Stimulated activated CD8-positive, alpha-beta memory T cell treated with anti-CD3 and anti-CD28 coated beads, Interleukin-7, amount 100 ng/mL, for 4 hours (primary cell): Measurements from ENCODE around the gene SEMA5A.

ENCODE experiments used
- DNase-seq, 2 donors: peaks; one replicate each; pipeline ENCODE4 v3.0.0-alpha.2; 2020; ENCODE audit warnings: low read depth in 2 of 2

The SEMA5A gene

GRCh38 chr5:9121597-9121996, 424.3 kb downstream of the SEMA5A start:
- no peak for DNase-seq

- DNase-seq, result no peak
Observed at GRCh38 chr5:9118852-9119251, 427.0 kb downstream of the SEMA5A start.

GRCh38 chr5:9115093-9115492, 430.8 kb downstream of the SEMA5A start:
- DNase-seq, result no peak

DNA sequence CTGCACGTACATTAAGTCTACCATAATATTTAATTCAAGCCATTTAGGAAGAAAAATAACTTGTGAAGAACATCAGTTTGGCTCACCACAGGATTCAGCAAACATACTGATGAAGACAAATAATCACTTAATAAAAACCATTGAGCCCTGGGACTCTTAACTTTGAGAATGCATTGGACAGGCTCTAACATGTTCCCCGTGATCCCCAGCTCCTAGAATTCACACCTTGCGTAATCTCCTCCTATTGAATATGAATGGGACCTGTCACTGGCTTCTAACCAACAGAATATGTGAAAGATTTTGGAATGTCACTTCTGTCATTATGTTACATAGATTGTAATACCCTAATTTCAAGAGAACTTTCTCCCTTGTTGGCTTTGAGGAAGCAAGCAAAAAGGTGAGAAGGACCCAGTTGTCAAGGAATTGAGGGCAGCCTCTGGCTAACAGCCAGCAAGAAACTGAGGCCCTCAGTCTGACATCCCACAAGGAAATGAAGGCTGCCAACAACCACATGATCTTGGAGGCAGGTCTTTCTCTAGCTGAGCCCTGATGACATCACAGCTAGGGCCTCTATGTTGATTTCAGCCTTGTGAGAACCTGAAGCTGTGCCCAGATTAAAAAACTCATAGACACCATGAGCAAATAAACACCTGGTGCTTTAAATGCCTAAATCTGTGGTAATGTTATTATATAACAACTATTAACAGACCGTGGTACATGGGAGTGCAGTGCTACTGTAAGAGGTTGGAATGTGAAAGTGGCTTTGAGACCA, 433.2 kb downstream of the SEMA5A start:
- no peak for DNase-seq

DNA sequence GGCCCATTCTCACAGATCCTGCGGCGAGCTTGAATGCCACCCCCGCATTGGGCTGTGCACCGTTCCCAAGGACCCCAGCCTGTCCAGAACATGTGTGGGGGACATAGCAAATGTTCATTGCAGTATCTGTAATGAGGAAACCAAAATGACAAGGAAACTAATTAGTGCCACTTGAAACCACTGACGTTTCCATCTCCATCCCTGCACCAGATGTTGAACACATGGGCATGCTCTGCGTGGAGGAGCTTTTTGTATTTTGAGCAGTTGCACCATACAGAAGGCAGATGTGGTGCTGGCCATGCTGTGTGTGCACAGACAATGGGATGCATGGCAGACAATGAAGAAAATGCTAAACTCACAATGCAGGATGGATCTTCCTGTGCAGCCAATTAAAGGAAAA, 437.7 kb downstream of the SEMA5A start:
- no peak for DNase-seq

DNA sequence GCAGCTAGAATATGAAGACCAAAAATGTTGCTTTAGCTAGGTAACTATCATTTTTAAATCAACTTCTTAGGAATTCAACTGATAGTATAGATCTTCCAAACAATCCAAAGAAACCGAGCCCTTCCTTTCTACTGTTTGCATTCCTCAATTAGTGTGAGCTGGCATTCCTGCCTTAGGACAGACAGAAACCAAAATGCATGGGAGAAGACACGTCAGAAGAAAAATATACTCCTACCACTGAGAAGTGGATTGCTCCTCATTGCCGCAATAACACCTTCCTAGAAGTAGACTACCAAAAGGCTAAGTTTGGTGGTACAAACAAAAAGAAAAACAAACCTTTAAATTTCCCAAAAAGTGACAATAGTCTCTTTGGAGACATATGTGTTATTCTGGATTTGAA, 440.0 kb downstream of the SEMA5A start:
- DNase-seq, result no peak

DNA sequence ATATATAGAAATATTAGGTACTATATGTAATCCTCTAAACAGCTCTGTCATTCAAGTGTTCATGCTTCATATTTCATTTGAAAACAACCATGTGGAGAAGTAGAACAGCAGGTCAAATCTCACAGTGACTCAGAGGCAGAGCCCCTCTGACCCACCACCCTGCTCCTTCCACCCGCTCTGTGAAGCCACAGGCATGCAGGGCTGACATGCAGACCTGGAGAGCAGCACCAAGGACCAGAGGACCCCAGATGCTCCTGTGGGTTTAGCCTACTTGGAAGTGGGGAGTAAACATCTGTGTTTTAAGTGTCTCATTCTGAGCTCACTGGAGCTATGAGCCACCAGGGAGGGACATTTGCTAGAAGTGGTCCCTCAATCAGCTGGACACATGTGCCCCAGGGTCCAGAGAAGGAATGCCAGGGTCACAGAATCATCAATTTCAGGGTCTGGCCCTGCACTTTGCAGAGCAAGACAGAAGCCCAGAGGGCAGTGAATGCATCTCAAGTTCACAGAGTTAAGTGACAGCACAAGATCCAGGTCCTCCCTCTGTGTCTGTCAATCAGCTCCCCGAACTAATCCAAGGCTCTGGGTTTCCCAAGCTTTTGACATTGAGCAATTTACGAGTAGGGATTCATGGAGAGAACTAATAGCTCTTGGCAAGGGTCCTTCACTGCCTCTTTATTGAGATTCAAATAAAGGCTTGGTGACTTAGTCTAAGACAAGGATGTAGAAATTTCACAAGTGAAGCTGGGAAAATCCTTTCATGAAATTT, 441.1 kb downstream of the SEMA5A start:
- DNase-seq, result no peak

- DNase-seq, result no peak
Observed at GRCh38 chr5:9103290-9103689, 442.6 kb downstream of the SEMA5A start.

DNA sequence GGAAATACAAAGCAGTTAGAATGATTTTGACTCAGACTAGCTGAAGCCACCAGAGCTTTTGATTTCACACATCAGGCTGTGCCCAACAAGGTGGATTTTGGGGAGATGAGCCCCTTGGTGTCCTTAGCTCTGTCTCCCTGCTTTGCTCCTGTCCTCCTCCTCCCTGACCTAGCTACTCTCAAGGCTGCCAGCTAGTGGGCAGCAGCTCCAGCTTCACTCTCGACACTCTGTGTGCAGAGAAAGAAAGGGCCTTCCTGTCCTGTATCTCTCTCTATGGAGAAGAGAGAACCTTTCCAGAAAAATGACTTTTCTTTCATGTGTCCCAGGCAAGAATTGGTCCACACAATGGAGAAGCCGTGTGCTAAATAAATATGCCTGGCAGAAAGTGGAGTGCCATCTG, 446.2 kb downstream of the SEMA5A start:
- no peak for DNase-seq

- DNase-seq, result no peak
Observed at GRCh38 chr5:9098990-9099389, 446.9 kb downstream of the SEMA5A start.

DNA sequence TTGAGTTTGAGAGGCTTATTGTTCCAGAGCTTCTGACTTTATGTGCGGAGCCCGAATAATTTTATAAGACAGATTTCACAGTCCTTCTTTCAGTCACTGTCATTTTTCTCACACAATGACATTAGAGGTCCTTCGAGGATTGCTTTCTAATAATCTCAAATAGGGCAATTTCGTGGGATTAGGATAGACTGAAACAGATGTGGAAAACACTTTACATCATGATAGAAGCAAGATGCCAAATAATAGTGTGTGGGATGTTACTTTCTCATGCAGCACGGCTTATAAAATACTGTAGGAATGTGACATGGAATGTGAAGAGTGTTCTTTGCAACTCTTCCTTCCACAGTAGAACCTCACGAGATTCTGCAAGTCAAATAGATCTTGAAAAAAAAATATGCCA, 451.3 kb downstream of the SEMA5A start:
- no peak for DNase-seq

DNA sequence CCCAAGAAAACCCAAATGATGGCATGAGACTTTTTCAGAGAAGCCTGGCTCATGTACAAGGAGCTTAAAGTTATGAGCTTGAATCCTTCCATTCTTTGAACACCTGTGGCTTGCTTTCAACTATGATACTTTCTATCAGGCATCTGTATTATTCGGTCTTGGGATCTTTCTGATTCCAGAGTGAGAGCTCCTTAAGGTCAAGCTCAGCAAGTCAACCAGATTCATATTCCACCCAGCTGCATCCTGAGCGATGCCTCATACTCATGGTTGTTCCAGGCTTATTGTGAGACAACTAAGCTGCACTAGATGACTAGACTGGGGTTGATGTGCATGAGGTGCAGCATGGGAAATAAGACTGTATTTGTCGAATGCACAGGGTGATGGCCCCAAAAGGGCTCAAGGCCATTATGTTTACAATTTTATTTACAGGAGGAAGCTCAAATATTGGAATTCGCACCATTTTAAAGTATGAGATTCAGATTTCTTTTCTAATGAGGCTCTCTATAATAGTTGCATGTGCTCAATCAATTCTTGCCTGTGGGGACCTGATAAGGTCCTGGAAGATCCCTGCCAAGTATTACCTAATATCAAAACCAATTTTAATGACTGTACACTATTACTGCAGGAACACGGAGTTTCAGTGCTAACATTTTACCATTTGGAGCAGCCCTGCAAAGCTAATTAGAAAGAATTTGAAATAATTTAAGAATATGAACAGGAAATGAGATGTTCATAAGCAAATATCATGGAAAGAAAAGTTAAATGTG, 453.8 kb downstream of the SEMA5A start:
- no peak for DNase-seq

GRCh38 chr5:9090381-9091026, 455.4 kb downstream of the SEMA5A start:
- no peak for DNase-seq

DNA sequence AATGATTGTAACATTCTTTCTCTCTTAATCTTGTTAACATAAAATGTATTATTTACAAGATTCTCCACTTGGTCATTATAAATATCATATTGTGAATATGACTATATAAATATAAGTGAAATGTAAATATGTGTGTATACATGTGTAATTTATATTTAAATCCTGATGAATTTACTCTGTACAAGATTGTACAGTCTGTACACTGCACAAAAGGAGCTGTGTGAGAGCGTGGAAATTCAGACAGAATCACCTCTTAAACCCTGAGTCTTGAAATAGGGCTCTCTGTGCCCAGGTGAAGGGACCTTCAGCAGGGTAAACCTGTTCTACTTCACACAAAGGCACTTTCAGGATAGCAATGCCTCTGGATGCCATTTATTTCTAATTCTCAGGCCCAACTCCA, 456.0 kb downstream of the SEMA5A start:
- no peak for DNase-seq

GRCh38 chr5:9082996-9083395, 462.9 kb downstream of the SEMA5A start:
- DNase-seq, result no peak

DNA sequence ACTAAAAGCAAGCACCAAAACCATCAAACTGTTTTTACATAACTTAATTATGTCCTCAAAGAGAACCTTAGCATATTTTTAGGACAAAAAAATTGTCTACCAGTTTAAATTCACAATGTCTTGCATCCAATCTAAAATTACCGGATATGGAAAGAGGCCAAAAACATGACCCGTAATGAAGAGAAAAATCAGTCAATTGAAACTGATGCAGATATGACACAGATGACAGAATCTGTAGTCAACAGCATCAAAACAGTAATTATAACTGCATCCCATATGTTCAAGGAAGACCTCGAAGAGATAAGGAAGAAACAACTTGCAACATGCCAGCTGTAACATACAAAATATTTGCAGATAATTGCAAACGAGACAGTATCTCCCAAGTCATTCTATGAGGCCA, 473.2 kb downstream of the SEMA5A start:
- DNase-seq, result no peak

- DNase-seq, result no peak
Observed at GRCh38 chr5:9071524-9071923, 474.4 kb downstream of the SEMA5A start.

DNA sequence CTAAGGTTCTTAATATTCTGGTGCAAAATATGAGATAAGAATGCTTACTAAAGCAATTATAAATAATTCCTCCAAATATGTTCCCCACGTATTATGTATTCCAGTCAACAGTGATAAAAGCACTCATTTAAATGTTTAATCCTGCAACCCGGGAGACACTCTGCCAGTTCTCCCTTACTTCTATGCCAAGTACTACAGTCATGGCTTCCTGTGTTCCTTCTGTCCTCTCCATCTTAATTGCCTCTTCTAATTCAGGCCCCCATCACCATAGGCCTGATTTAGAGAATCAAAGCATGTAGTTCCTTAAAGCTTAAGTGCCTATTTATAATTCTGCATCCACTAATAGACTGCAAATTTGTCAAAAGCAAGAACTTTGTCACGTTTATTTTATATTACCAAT, 474.8 kb downstream of the SEMA5A start:
- no peak for DNase-seq

DNA sequence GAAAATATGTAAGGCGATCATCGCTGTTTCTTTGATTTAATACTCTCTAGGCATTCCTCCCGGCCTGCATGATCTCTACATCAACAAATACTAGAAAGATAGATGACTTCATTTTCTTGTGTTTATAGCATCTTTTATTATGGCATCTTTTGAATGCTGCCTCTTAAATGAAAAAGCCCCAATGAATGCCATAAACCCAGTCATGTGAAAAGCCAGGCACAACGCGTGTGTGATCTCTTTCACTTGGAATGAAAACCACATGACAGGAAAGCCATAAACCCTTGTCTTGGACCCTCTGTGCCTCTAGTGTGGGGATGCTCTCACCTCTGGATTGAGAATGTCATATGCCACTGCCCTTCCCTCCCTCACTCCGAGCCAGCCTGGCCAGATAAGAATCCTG, 476.2 kb downstream of the SEMA5A start:
- DNase-seq, result no peak

DNA sequence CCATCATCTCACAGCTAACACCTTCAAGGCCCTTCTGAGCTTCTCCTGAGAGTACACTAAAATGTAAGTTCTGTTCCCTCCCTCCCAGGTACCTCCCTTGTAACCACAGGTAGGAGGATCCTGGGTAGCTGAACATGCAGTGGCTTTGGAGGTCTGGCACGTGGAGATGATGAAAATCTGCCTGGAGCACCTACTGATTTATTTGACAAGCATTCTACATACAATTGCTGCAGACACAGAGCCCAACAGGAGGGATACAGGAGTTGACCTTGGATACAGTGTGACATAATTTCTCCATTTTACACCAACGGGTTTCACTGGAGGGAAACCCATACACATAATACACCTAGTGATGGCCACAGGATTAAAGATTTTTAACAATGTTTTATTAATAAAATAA, 478.7 kb downstream of the SEMA5A start:
- no peak for DNase-seq

DNA sequence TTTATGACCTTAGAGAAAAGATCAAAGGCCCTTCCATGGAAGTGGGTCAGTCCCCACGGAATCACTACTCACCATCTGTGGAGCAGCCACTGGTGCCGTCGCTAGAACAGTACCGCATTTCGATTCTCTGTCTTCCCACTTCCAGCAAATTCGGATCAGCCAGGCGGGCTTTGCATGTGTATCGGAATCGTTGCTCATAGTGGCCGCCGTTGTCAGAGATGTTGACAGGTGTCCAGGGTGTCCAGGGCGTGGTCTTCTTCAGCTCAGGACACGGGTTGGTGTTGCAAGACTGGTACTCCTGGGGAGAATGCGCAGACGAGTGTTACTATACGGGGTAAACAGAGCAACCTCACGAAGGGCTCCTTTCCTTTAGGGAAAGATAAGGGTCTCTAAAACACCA, 479.5 kb downstream of the SEMA5A start:
- no peak for DNase-seq

DNA sequence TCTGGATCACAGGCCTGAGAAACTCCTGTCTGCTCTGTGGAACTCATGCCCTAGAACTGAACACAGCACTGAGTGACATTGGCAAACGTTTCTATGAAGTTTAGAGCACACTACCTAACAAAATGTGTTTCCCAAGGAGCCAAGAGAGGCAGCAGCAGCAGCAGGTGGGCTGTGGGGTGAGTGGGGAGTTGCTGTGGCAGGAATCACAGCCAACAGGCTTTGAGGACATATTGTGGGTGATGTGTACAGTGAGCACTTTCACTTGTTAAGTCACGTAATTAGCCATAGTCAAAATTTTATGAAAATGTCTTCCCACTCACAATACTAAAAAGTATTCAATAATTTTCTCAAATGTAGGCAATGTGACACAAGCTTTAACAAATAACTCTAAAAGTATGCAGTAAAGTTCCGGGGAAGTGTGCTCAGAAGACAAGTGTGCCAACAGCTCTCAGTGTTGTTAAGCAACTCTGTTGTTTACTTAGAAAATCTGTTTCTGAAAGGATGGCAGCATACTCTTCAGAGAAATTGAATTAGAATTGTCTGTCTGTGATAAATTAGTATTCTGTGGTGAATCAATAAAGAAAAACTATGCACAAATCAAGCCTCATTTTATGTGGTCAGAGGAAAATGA, 482.1 kb downstream of the SEMA5A start:
- no peak for DNase-seq
